Measurements from ENCODE around the gene PPP2R2C.

Gene PPP2R2C

GRCh38 chr4:6472387-6473263 lies at the start of gene PPP2R2C:
Gene PPP2R2C (minus strand): TSS chr4:6472614. CDS start chr4:6472229, 385 bp downstream.
- TF ChIP-seq MYC (IDR thresholded peaks at IDR 0.05; ENCODE audit: low read depth, low read length) (no peak), MAX (IDR thresholded peaks at IDR 0.05; ENCODE audit: low read depth, low read length) (no peak), CTCF (IDR thresholded peaks at IDR 0.05; ENCODE audit: low read depth, low read length) (no peak), POLR2A (IDR thresholded peaks at IDR 0.05; ENCODE audit: extremely low read depth, insufficient read length) (no peak)
- DNase-seq (ENCODE audit: low read depth) = no peak
- no peak within 1 kb of the TSS for H3K4me3 ChIP-seq (ENCODE audit: low read depth, low read length)

GRCh38 chr4:6520978-6521377 lies 48.6 kb upstream of the PPP2R2C start:
- no peak for DNase-seq (ENCODE audit: low read depth)
- H3K4me3 ChIP-seq (ENCODE audit: low read depth, low read length) = no peak overlapping the region
- no peak for TF ChIP-seq MAX (IDR thresholded peaks at IDR 0.05; ENCODE audit: low read depth, low read length)
- no peak for TF ChIP-seq POLR2A (IDR thresholded peaks at IDR 0.05; ENCODE audit: extremely low read depth, insufficient read length)
- no peak for TF ChIP-seq CTCF (IDR thresholded peaks at IDR 0.05; ENCODE audit: low read depth, low read length)
- no peak for TF ChIP-seq MYC (IDR thresholded peaks at IDR 0.05; ENCODE audit: low read depth, low read length)

- DNase-seq (ENCODE audit: low read depth) = no peak
- H3K4me3 ChIP-seq (ENCODE audit: low read depth, low read length) = no peak overlapping the region
- TF ChIP-seq MYC (IDR thresholded peaks at IDR 0.05; ENCODE audit: low read depth, low read length) = no peak
- no peak for TF ChIP-seq POLR2A (IDR thresholded peaks at IDR 0.05; ENCODE audit: extremely low read depth, insufficient read length)
- TF ChIP-seq CTCF (IDR thresholded peaks at IDR 0.05; ENCODE audit: low read depth, low read length) = no peak
- TF ChIP-seq MAX (IDR thresholded peaks at IDR 0.05; ENCODE audit: low read depth, low read length) = no peak
These were observed 47.7 kb upstream of the PPP2R2C start for GRCh38 chr4:6520051-6520636.

GRCh38 chr4:6517171-6517570 lies 44.8 kb upstream of the PPP2R2C start:
- DNase-seq (ENCODE audit: low read depth) = no peak
- TF ChIP-seq MAX (IDR thresholded peaks at IDR 0.05; ENCODE audit: low read depth, low read length) (no peak), MYC (IDR thresholded peaks at IDR 0.05; ENCODE audit: low read depth, low read length) (no peak), CTCF (IDR thresholded peaks at IDR 0.05; ENCODE audit: low read depth, low read length) (no peak), POLR2A (IDR thresholded peaks at IDR 0.05; ENCODE audit: extremely low read depth, insufficient read length) (no peak)
- no peak overlapping the region for H3K4me3 ChIP-seq (ENCODE audit: low read depth, low read length)

GRCh38 chr4:6516762-6517161 lies 44.3 kb upstream of the PPP2R2C start:
- no peak overlapping the region for H3K4me3 ChIP-seq (ENCODE audit: low read depth, low read length)
- TF ChIP-seq MAX (IDR thresholded peaks at IDR 0.05; ENCODE audit: low read depth, low read length) (no peak), MYC (IDR thresholded peaks at IDR 0.05; ENCODE audit: low read depth, low read length) (no peak), CTCF (IDR thresholded peaks at IDR 0.05; ENCODE audit: low read depth, low read length) (no peak), POLR2A (IDR thresholded peaks at IDR 0.05; ENCODE audit: extremely low read depth, insufficient read length) (no peak)
- DNase-seq (ENCODE audit: low read depth) = no peak

All from NB4 (cell line).